Measurements from ENCODE around the gene AP3D1.

Gene AP3D1

DNA sequence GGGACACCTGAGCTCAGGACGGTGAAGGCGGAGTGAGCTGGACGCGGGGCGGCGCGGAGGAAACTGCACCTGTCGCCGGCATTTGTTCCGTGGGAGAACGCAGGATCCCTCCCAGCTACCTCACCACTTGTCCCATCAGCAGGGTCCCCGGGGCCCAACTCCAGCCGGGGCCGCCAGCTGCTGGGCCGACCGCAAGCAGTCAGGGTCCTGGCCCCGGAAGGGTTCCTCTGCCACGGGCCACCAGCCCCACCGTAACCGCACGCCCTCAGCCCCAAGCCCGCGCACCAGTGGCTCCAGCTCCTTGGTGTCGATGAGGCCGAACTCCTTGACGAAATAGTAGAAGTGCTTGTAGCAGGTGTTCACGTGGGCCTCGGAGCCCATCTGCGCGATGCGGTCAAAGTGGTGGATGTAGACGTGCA lies 74.8 kb downstream of the AP3D1 start:
- no peak for DNase-seq
- TF ChIP-seq, protein P1, sequence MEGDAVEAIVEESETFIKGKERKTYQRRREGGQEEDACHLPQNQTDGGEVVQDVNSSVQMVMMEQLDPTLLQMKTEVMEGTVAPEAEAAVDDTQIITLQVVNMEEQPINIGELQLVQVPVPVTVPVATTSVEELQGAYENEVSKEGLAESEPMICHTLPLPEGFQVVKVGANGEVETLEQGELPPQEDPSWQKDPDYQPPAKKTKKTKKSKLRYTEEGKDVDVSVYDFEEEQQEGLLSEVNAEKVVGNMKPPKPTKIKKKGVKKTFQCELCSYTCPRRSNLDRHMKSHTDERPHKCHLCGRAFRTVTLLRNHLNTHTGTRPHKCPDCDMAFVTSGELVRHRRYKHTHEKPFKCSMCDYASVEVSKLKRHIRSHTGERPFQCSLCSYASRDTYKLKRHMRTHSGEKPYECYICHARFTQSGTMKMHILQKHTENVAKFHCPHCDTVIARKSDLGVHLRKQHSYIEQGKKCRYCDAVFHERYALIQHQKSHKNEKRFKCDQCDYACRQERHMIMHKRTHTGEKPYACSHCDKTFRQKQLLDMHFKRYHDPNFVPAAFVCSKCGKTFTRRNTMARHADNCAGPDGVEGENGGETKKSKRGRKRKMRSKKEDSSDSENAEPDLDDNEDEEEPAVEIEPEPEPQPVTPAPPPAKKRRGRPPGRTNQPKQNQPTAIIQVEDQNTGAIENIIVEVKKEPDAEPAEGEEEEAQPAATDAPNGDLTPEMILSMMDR (IDR thresholded peaks at IDR 0.05; ENCODE audit: low read depth, low read length), result no peak
- Histone ChIP-seq H3K4me3 (ENCODE audit: low read depth, low read length) (no peak overlapping the region), H3K4me1 (no peaks in the 10 kb centered on the region), H3K9me3 (no peaks in the 10 kb centered on the region), H3K27me3 (no peaks in the 10 kb centered on the region), H3K36me3 (peaks cover 7% of the 10 kb centered on the region; the same call in 1 of the 2 replicates)

DNA sequence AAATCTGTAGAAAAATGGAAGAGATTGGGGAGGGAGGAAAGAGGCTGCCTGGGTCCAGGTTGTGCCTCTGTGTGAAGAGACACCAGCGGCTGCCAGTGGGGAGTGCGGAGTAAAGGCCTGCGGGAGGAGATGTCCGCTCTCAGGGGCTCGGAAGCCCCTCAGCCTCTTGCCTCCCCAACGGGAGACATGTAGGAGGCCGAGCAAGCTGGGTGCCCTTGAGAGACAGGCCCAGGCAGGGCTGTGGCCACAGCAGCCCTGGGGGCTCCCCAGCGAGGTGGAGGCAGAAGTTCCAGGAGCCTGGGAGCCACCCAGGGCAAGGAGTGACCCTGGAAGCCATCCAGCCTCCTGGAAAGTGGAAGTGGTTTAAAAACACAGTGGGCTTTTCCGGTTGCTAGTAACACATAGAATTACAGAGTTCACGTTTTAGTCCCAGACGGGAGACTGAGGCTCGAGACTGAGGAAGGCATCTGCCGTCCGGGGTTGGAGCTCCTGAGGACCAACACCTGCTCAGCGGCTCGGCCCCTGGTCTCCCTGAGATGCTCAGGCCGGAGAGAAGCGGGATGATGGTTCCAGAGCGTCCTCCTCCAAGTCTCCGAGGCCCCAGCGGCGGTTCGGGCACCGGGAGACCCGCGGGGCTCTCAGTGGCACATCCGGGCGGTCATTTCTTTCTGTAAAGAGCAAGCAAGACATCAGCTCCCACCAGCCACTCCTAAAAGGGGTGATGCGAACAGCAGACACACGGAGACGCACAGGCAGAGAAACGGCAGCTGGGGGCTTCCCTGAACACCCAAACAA lies 78.4 kb downstream of the AP3D1 start:
- H3K36me3 ChIP-seq, result peaks cover 5% of the 10 kb centered on the region; the same call in 1 of the 2 replicates
- no peaks in the 10 kb centered on the region for H3K9me3 ChIP-seq
- no peaks in the 10 kb centered on the region for H3K4me1 ChIP-seq
- DNase-seq, result no peak
- H3K27me3 ChIP-seq, result no peaks in the 10 kb centered on the region
- H3K4me3 ChIP-seq (ENCODE audit: low read depth, low read length), result no peak overlapping the region
- TF ChIP-seq, protein P1 (IDR thresholded peaks at IDR 0.05; ENCODE audit: low read depth, low read length), result no peak

DNA sequence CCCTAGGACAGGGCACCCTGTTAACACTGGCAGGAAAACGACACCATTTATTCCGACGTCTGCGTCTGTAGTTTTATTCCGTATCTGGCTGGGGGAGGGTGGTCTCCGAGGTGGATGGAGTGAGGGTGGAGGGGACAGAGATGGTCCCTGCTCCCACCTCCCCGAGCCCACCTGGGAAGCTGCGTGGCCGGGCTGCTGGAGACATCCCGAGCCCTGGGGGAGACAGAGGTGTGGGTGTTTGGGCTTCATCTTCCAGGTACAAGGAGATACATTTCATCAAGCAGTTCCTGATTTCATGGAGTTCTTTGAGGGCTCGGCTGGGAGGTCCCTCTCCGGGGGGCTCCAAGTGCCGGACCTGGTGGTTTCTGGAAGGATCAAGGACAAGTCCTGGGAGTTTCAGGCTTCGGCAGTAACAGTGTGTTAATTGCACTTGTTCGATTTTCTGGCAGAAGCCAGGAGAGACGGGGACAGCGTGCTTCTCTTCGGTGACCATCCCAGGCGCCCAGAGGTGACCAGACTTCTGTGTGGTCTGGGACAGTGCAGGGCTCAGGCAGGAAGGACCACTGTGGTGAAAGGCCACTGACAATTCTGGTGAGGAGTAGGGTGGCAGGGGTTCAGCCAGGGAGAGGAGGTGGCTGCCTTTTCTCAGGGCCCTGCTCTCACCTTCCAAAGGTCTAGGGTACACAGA lies 80.2 kb downstream of the AP3D1 start:
- no peak for DNase-seq
- peaks cover 4% of the 10 kb centered on the region; the same call in 1 of the 2 replicates for H3K36me3 ChIP-seq
- H3K27me3 ChIP-seq, result no peaks in the 10 kb centered on the region
- H3K4me3 ChIP-seq (ENCODE audit: low read depth, low read length), result no peak overlapping the region
- H3K4me1 ChIP-seq, result no peaks in the 10 kb centered on the region
- H3K9me3 ChIP-seq, result no peaks in the 10 kb centered on the region
- TF ChIP-seq, protein P1 (IDR thresholded peaks at IDR 0.05; ENCODE audit: low read depth, low read length), result no peak

DNA sequence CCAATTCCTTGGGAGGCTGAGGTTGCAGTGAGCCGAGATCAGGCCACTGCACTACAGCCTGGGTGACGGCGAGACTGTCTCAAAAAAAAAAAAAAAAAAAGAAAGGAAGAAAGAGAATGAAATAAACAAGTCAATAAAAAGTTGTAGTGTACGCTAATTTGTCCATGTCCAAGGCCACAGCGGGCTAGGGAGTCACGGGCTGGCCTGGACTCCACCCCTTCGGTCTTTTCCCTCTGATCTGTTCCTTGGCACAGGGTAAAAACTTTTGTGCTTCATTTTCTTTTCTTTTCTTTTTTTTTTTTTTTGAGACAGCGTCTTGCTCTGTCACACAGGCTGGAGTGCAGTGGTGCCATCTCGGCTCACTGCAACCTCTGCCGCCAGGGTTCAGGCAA lies 80.9 kb downstream of the AP3D1 start:
- TF ChIP-seq, protein P1 (IDR thresholded peaks at IDR 0.05; ENCODE audit: low read depth, low read length), result no peak
- Histone ChIP-seq H3K27me3 (no peaks in the 10 kb centered on the region), H3K4me1 (no peaks in the 10 kb centered on the region), H3K36me3 (peaks cover 1% of the 10 kb centered on the region; the same call in 1 of the 2 replicates), H3K4me3 (ENCODE audit: low read depth, low read length) (no peak overlapping the region), H3K9me3 (no peaks in the 10 kb centered on the region)
- DNase-seq, result no peak

DNA sequence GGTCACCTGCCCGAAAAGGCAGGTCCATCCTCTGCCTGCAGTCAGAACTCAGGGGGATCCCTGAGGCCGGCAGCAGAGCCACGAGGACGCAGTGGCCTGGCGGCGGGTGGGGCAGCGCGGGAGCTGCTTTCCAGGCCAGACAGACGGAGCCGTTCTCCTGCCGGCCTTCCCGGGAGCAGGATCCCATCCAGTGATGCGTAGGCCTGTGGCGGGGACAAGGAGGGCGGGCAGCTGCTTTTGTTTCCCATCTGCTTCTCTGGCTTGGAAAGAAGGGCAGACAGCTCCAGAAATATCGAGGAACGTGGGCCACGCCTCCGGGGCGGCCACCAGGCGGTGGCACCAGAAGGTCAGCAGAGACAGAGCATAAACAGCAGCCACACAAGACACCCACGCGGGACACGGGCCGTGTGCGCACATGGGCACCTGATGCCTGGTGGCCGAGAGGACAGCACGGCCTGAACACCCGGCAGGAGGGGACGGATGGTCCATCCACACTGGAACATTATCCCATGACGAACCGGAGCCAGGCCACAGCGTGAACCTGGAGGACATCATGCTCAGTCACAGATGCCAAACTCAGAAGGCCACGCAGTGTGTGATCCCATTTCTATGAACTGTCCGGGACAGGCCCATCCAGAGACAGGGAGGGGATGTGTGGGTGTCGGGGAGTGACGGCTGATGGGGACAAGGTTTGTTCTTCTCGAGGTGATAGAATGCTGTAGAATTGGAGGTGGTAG lies 86.4 kb downstream of the AP3D1 start:
- DNase-seq, result peak; percentile 70
- H3K9me3 ChIP-seq, result no peaks in the 10 kb centered on the region

More for the DNA sequence above, 86.4 kb downstream of the AP3D1 start:
- Histone ChIP-seq H3K36me3 (no peaks in the 10 kb centered on the region), H3K27me3 (no peaks in the 10 kb centered on the region), H3K4me3 (ENCODE audit: low read depth, low read length) (no peak overlapping the region), H3K4me1 (peaks cover 15% of the 10 kb centered on the region)
- TF ChIP-seq, protein P1 (IDR thresholded peaks at IDR 0.05; ENCODE audit: low read depth, low read length), result peak; percentile 19; the same call in 1 of the 2 replicates

Measured in BE2C (cell line).